Activated T-helper 1 cell treated with anti-CD3 and anti-CD28 coated beads, Interleukin-2, amount 50 U/mL, for 16 hours (primary cell): ENCODE data around the gene MAGT1.
"Not testable (repeated sequence)": the region's sequence is repeated elsewhere in the genome, so short reads cannot be mapped to it uniquely, and the experiment has no call there.

ENCODE experiments used
- DNase-seq, 2 donors: peaks; one replicate each; pipeline ENCODE4 v3.0.0-alpha.2; 2020; ENCODE audit warnings: low read depth in 1 of 2, low spot score in 1 of 2

The MAGT1 gene

GRCh38 chrX:77875372-77875771 lies 19.9 kb downstream of the MAGT1 start:
- DNase-seq = no peak

GRCh38 chrX:77831544-77831943 lies 63.7 kb downstream of the MAGT1 start:
- not testable (repeated sequence) for DNase-seq

GRCh38 chrX:77821989-77822388 lies 73.2 kb downstream of the MAGT1 start:
- not testable (repeated sequence) for DNase-seq

- no peak for DNase-seq
Measured at GRCh38 chrX:77820091-77820727, 75.0 kb downstream of the MAGT1 start.

GRCh38 chrX:77814210-77814609 lies 81.0 kb downstream of the MAGT1 start:
- DNase-seq = no peak

- no peak for DNase-seq
Measured at GRCh38 chrX:77802201-77802600, 93.0 kb downstream of the MAGT1 start.

- DNase-seq = no peak
Measured at GRCh38 chrX:77795124-77795523, 100.1 kb downstream of the MAGT1 start.

- DNase-seq = no peak
Measured at GRCh38 chrX:77793946-77794345, 101.3 kb downstream of the MAGT1 start.

- no peak for DNase-seq
Measured at GRCh38 chrX:77788050-77788449, 107.2 kb downstream of the MAGT1 start.

- DNase-seq = no peak
Measured at GRCh38 chrX:77786365-77786680, 108.9 kb downstream of the MAGT1 start.

GRCh38 chrX:77785486-77786364 lies 109.5 kb downstream of the MAGT1 start, which contains the start of gene ATRX:
TSS of gene ATRX (minus strand) at chrX:77786216. CDS start at chrX:77786001, 215 bp downstream.
- peak; percentile 45 to 63 for DNase-seq

- DNase-seq = no peak
Measured at GRCh38 chrX:77779695-77780094, 115.5 kb downstream of the MAGT1 start.

GRCh38 chrX:77776659-77777058 lies 118.6 kb downstream of the MAGT1 start:
- DNase-seq = no peak
